Measurements from ENCODE around the gene TSHB.

The TSHB gene

DNA sequence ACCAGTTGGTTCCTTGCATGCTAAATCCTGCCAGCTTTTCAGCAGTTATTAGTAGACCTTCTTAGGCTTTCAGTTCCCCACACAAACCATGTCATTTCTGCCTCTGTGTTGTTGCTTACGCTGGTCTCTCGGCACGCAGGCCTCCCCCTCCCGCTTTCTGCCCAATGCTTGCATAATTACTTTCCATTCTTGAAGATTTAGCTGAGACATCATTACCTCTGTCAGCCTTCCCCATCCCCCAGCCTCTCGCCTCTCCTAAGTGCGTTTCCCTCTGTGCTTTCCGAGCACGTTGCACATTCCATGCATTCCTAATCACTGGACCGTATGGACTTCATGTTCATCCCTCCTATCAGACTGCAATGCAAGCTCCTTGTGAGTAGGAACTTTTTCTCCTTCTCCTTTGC is 26.8 kb downstream of the TSHB start:
- Histone ChIP-seq H4K91ac (ENCODE audit: low read length) (no peak overlapping the region), H3K4ac (ENCODE audit: low read depth in 1 of 2, low read length in 2 of 2) (no peak overlapping the region), H3K27ac (ENCODE audit: low read length, poor library complexity, severe bottlenecking) (peak overlapping the region; percentile 80), H3K4me2 (ENCODE audit: low read length, poor library complexity, severe bottlenecking) (peak overlapping the region; percentile 15), H3K4me1 (ENCODE audit: control insufficient read depth, insufficient read depth, low read depth, low read length) (peaks cover 6% of the 10 kb centered on the region), H3K18ac (ENCODE audit: low read depth in 1 of 2, low read length in 2 of 2) (no peak overlapping the region), H3K27me3 (ENCODE audit: control insufficient read depth in 1 of 2, insufficient read depth in 1 of 2, low read length in 2 of 2) (no peaks in the 10 kb centered on the region), H3K9me3 (ENCODE audit: control insufficient read depth, low read length) (no peaks in the 10 kb centered on the region), H3K79me1 (replicated peaks; ENCODE audit: low read length, poor library complexity, severe bottlenecking) (no peaks in the 10 kb centered on the region), H3K36me3 (ENCODE audit: control insufficient read depth in 1 of 2, insufficient read depth in 2 of 2, low read depth in 1 of 2, low read length in 2 of 2) (no peaks in the 10 kb centered on the region), H3K14ac (ENCODE audit: low read length in 2 of 2) (no peak overlapping the region), H3K9ac (ENCODE audit: low read length) (peak overlapping the region; percentile 41), H2BK12ac (ENCODE audit: low read length in 2 of 2) (no peak overlapping the region), H4K8ac (ENCODE audit: low read length) (peak overlapping the region; percentile 0), H3K4me3 (ENCODE audit: insufficient read depth in 1 of 2, low read depth in 1 of 2, low read length in 2 of 2) (peak overlapping the region in 1 of 2 experiments; percentile 43), H2AFZ (ENCODE audit: low read depth, low read length) (no peak overlapping the region), H2BK120ac (ENCODE audit: low read depth, low read length) (no peak overlapping the region), H3K23ac (ENCODE audit: low read length in 2 of 2) (no peak overlapping the region), H2AK5ac (ENCODE audit: low read length, severe bottlenecking) (no peak overlapping the region), H2BK15ac (ENCODE audit: low read depth, poor library complexity, severe bottlenecking) (no peak overlapping the region), H2BK5ac (ENCODE audit: low read depth, low read length, poor library complexity, severe bottlenecking) (no peak overlapping the region)
- DNase-seq = peak; percentile 67
- 3% methylated on average over 9 of the region's 9 CpGs for WGBS

- Histone ChIP-seq H2BK15ac (ENCODE audit: low read depth, poor library complexity, severe bottlenecking) (no peak overlapping the region), H2AK5ac (ENCODE audit: low read length, severe bottlenecking) (peak overlapping the region; percentile 47), H2AFZ (ENCODE audit: low read depth, low read length) (no peak overlapping the region), H4K8ac (ENCODE audit: low read length) (no peak overlapping the region), H3K4ac (ENCODE audit: low read depth in 1 of 2, low read length in 2 of 2) (no peak overlapping the region), H3K4me3 (ENCODE audit: insufficient read depth in 1 of 2, low read depth in 1 of 2, low read length in 2 of 2) (no peak overlapping the region), H2BK5ac (ENCODE audit: low read depth, low read length, poor library complexity, severe bottlenecking) (no peak overlapping the region), H3K9me3 (ENCODE audit: control insufficient read depth, low read length) (no peaks in the 10 kb centered on the region), H3K4me2 (ENCODE audit: low read length, poor library complexity, severe bottlenecking) (no peak overlapping the region), H3K14ac (ENCODE audit: low read length in 2 of 2) (no peak overlapping the region), H3K23ac (ENCODE audit: low read length in 2 of 2) (no peak overlapping the region), H3K18ac (ENCODE audit: low read depth in 1 of 2, low read length in 2 of 2) (no peak overlapping the region), H3K4me1 (ENCODE audit: control insufficient read depth, insufficient read depth, low read depth, low read length) (peaks cover 16% of the 10 kb centered on the region), H3K27me3 (ENCODE audit: control insufficient read depth in 1 of 2, insufficient read depth in 1 of 2, low read length in 2 of 2) (no peaks in the 10 kb centered on the region), H3K79me1 (replicated peaks; ENCODE audit: low read length, poor library complexity, severe bottlenecking) (no peaks in the 10 kb centered on the region), H3K36me3 (ENCODE audit: control insufficient read depth in 1 of 2, insufficient read depth in 2 of 2, low read depth in 1 of 2, low read length in 2 of 2) (no peaks in the 10 kb centered on the region), H2BK12ac (ENCODE audit: low read length in 2 of 2) (no peak overlapping the region), H4K91ac (ENCODE audit: low read length) (no peak overlapping the region), H2BK120ac (ENCODE audit: low read depth, low read length) (no peak overlapping the region), H3K9ac (ENCODE audit: low read length) (no peak overlapping the region), H3K27ac (ENCODE audit: low read length, poor library complexity, severe bottlenecking) (no peak overlapping the region)
- WGBS = 69% methylated on average over 6 of the region's 6 CpGs
- no peak for DNase-seq
Observed at GRCh38 chr1:115057661-115058254, 28.1 kb downstream of the TSHB start.

- no peak overlapping the region for H2BK12ac ChIP-seq (ENCODE audit: low read length in 2 of 2)
- H2BK15ac ChIP-seq (ENCODE audit: low read depth, poor library complexity, severe bottlenecking) = no peak overlapping the region
- no CpG with 5 or more reads among the region's 2 CpGs for whole genome bisulfite sequencing
- no peak for DNase-seq
- H3K36me3 ChIP-seq (ENCODE audit: control insufficient read depth in 1 of 2, insufficient read depth in 2 of 2, low read depth in 1 of 2, low read length in 2 of 2) = no peaks in the 10 kb centered on the region
- no peak overlapping the region for H3K27ac ChIP-seq (ENCODE audit: low read length, poor library complexity, severe bottlenecking)
- no peak overlapping the region for H4K8ac ChIP-seq (ENCODE audit: low read length)
- H3K18ac ChIP-seq (ENCODE audit: low read depth in 1 of 2, low read length in 2 of 2) = no peak overlapping the region
- no peaks in the 10 kb centered on the region for H3K79me1 ChIP-seq (replicated peaks; ENCODE audit: low read length, poor library complexity, severe bottlenecking)
- no peak overlapping the region for H2AK5ac ChIP-seq (ENCODE audit: low read length, severe bottlenecking)
- H3K4me2 ChIP-seq (ENCODE audit: low read length, poor library complexity, severe bottlenecking) = no peak overlapping the region
- no peak overlapping the region for H2AFZ ChIP-seq (ENCODE audit: low read depth, low read length)
- H3K4ac ChIP-seq (ENCODE audit: low read depth in 1 of 2, low read length in 2 of 2) = no peak overlapping the region
- no peak overlapping the region for H4K91ac ChIP-seq (ENCODE audit: low read length)
- H2BK5ac ChIP-seq (ENCODE audit: low read depth, low read length, poor library complexity, severe bottlenecking) = no peak overlapping the region
- no peak overlapping the region for H3K9ac ChIP-seq (ENCODE audit: low read length)
- peaks cover 17% of the 10 kb centered on the region for H3K4me1 ChIP-seq (ENCODE audit: control insufficient read depth, insufficient read depth, low read depth, low read length)
- no peaks in the 10 kb centered on the region for H3K27me3 ChIP-seq (ENCODE audit: control insufficient read depth in 1 of 2, insufficient read depth in 1 of 2, low read length in 2 of 2)
- no peak overlapping the region for H3K23ac ChIP-seq (ENCODE audit: low read length in 2 of 2)
- H3K9me3 ChIP-seq (ENCODE audit: control insufficient read depth, low read length) = no peaks in the 10 kb centered on the region
- H2BK120ac ChIP-seq (ENCODE audit: low read depth, low read length) = no peak overlapping the region
- H3K4me3 ChIP-seq (ENCODE audit: insufficient read depth in 1 of 2, low read depth in 1 of 2, low read length in 2 of 2) = no peak overlapping the region
- no peak overlapping the region for H3K14ac ChIP-seq (ENCODE audit: low read length in 2 of 2)
Observed at GRCh38 chr1:115059316-115059715, 29.7 kb downstream of the TSHB start.

DNA sequence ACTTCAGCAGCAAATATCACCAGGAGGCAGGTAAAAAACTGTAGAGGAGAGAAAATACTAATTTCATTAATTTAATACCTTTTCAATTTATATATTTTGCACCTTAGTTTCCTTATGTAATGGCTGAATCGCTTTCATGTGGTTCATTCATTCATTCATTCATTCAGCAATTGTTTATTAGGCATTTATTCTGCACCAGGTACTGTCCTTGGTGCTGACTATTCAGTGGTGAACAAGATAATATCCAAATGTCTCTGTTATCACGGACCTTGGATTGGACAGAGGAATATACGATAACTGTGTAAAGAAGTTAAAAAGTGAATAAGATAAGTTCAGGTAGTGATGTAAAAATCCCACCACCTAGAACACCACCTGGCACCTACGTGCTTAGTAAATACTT is 30.9 kb downstream of the TSHB start:
- 92% methylated on average over 2 of the region's 4 CpGs for WGBS
- Histone ChIP-seq H3K4me2 (ENCODE audit: low read length, poor library complexity, severe bottlenecking) (no peak overlapping the region), H2AK5ac (ENCODE audit: low read length, severe bottlenecking) (no peak overlapping the region), H2BK5ac (ENCODE audit: low read depth, low read length, poor library complexity, severe bottlenecking) (no peak overlapping the region), H3K18ac (ENCODE audit: low read depth in 1 of 2, low read length in 2 of 2) (no peak overlapping the region), H3K4ac (ENCODE audit: low read depth in 1 of 2, low read length in 2 of 2) (no peak overlapping the region), H3K9me3 (ENCODE audit: control insufficient read depth, low read length) (no peaks in the 10 kb centered on the region), H3K14ac (ENCODE audit: low read length in 2 of 2) (no peak overlapping the region), H3K23ac (ENCODE audit: low read length in 2 of 2) (no peak overlapping the region), H3K4me3 (ENCODE audit: insufficient read depth in 1 of 2, low read depth in 1 of 2, low read length in 2 of 2) (no peak overlapping the region), H2AFZ (ENCODE audit: low read depth, low read length) (no peak overlapping the region), H2BK12ac (ENCODE audit: low read length in 2 of 2) (no peak overlapping the region), H4K91ac (ENCODE audit: low read length) (no peak overlapping the region), H3K79me1 (replicated peaks; ENCODE audit: low read length, poor library complexity, severe bottlenecking) (no peaks in the 10 kb centered on the region), H3K9ac (ENCODE audit: low read length) (no peak overlapping the region), H4K8ac (ENCODE audit: low read length) (no peak overlapping the region), H3K36me3 (ENCODE audit: control insufficient read depth in 1 of 2, insufficient read depth in 2 of 2, low read depth in 1 of 2, low read length in 2 of 2) (no peaks in the 10 kb centered on the region), H2BK15ac (ENCODE audit: low read depth, poor library complexity, severe bottlenecking) (no peak overlapping the region), H2BK120ac (ENCODE audit: low read depth, low read length) (no peak overlapping the region), H3K27ac (ENCODE audit: low read length, poor library complexity, severe bottlenecking) (no peak overlapping the region), H3K27me3 (ENCODE audit: control insufficient read depth in 1 of 2, insufficient read depth in 1 of 2, low read length in 2 of 2) (no peaks in the 10 kb centered on the region), H3K4me1 (ENCODE audit: control insufficient read depth, insufficient read depth, low read depth, low read length) (peaks cover 18% of the 10 kb centered on the region)
- DNase-seq = no peak
